Measurements from ENCODE around the gene ZNF570.

The ZNF570 gene

GRCh38 chr19:37511186-37511585 is 42.0 kb downstream of the ZNF570 start:
- H3K27ac ChIP-seq = no peak overlapping the region
- TF ChIP-seq CTCF (IDR thresholded peaks at IDR 0.05) = no peak
- no peak for TF ChIP-seq ZFX (IDR thresholded peaks at IDR 0.05; ENCODE audit: borderline replicate concordance)

GRCh38 chr19:37511821-37512220 is 42.7 kb downstream of the ZNF570 start:
- TF ChIP-seq ZFX (IDR thresholded peaks at IDR 0.05; ENCODE audit: borderline replicate concordance) (no peak), CTCF (IDR thresholded peaks at IDR 0.05) (no peak)

GRCh38 chr19:37513397-37513796 is 44.2 kb downstream of the ZNF570 start:
- no peak overlapping the region for H3K27ac ChIP-seq
- TF ChIP-seq CTCF (IDR thresholded peaks at IDR 0.05) (no peak), ZFX (IDR thresholded peaks at IDR 0.05; ENCODE audit: borderline replicate concordance) (no peak)

More at GRCh38 chr19:37511821-37512220, 42.7 kb downstream of the ZNF570 start:
- H3K27ac ChIP-seq = no peak overlapping the region

- TF ChIP-seq ZFX (IDR thresholded peaks at IDR 0.05; ENCODE audit: borderline replicate concordance) = no peak
- TF ChIP-seq CTCF (IDR thresholded peaks at IDR 0.05) = no peak
- no peak overlapping the region for H3K27ac ChIP-seq
Measured at GRCh38 chr19:37519890-37520289, 50.7 kb downstream of the ZNF570 start.

- no peak for TF ChIP-seq ZFX (IDR thresholded peaks at IDR 0.05; ENCODE audit: borderline replicate concordance)
- TF ChIP-seq CTCF (IDR thresholded peaks at IDR 0.05) = no peak
- H3K27ac ChIP-seq = no peak overlapping the region
Measured at GRCh38 chr19:37537391-37537947, 68.3 kb downstream of the ZNF570 start.

All from 22Rv1 (cell line).